Left lung (tissue), 10 donors: Measurements from ENCODE around the gene ACAP1. TPM values are rescaled to one million over a fixed set of nuclear protein-coding genes. Genes with fewer than 3 reads are reported as not detected.

Experiments
- ATAC-seq: fragments of 200-7000 bp; cut with Tn5 transposase; one replicate; pipeline ENCODE4 v1.9.1; 2020; ENCODE audit warnings: moderate library complexity
- DNase-seq, 4 donors: peaks; one replicate each; pipeline ENCODE4 v3.0.0-alpha.2; 2013 to 2020
- H3K27ac ChIP-seq, 2 donors: fragments of 200-600 bp; sonication (generic) in 1 of 2; one replicate each; pipeline versions ENCODE4 v1.5.0 to v1.8.0; 2020 to 2021
- H3K27me3 ChIP-seq, 2 donors: fragments of 200-600 bp; sonication (generic) in 1 of 2; one replicate each; pipeline versions ENCODE4 v1.5.0 to v1.8.0; 2020 to 2021
- H3K36me3 ChIP-seq, 2 donors: fragments of 200-600 bp; sonication (generic) in 1 of 2; one replicate each; pipeline versions ENCODE4 v1.5.0 to v1.8.0; 2020 to 2021
- H3K4me1 ChIP-seq, 2 donors: fragments of 200-600 bp; one replicate each; pipeline ENCODE4 v1.8.0; 2021
- H3K4me3 ChIP-seq, 2 donors: fragments of 200-600 bp; sonication (generic) in 1 of 2; one replicate each; pipeline versions ENCODE4 v1.5.0 to v1.8.0; 2020 to 2021; ENCODE audit warnings: mild to moderate bottlenecking in 1 of 2
- H3K9me3 ChIP-seq, 2 donors: fragments of 200-600 bp; sonication (generic) in 1 of 2; one replicate each; pipeline versions ENCODE4 v1.5.0 to v1.8.0; 2020 to 2021
- intact Hi-C, 2 donors: fragments of 100-400 bp; cut with DNase I; formaldehyde crosslinking; loops; one replicate each; pipeline versions ENCODE4 v1.11.2 to v1.14.2; 2022
- polyA plus RNA-seq, 6 donors: library from polyadenylated mRNA; unstranded; fragments of 120-200 nt; gene quantifications; one replicate each; pipeline ENCODE4 v1.2.1, GENCODE V29; 2013; ENCODE audit not compliant: insufficient read length in 6 of 6
- total RNA-seq, 2 donors: library from RNA; stranded (reverse); fragmentation: NEBNext Ultra II Directional; extraction: Animal tissue kit (Norgen Biotek cat#: 25700); gene quantifications; one replicate each; pipeline ENCODE4 v1.2.1, GENCODE V29; 2021
- TF ChIP-seq, protein P1 (sequence below), 2 donors: fragments of 200-600 bp; sonication (generic) in 1 of 2; IDR thresholded peaks; one replicate each; pipeline versions ENCODE4 v1.5.0 to v1.8.0; 2021; ENCODE audit warnings: antibody characterized with exemption in 2 of 2
- donor health status: DM: no; HTN: yes; CAD: no.
- donor health status: DM: no; HTN: no; CAD: no.

Gene ACAP1
- total and polyA plus RNA-seq, 8 donors = 6.7 to 51.4 (median 9.2) TPM

DNA sequence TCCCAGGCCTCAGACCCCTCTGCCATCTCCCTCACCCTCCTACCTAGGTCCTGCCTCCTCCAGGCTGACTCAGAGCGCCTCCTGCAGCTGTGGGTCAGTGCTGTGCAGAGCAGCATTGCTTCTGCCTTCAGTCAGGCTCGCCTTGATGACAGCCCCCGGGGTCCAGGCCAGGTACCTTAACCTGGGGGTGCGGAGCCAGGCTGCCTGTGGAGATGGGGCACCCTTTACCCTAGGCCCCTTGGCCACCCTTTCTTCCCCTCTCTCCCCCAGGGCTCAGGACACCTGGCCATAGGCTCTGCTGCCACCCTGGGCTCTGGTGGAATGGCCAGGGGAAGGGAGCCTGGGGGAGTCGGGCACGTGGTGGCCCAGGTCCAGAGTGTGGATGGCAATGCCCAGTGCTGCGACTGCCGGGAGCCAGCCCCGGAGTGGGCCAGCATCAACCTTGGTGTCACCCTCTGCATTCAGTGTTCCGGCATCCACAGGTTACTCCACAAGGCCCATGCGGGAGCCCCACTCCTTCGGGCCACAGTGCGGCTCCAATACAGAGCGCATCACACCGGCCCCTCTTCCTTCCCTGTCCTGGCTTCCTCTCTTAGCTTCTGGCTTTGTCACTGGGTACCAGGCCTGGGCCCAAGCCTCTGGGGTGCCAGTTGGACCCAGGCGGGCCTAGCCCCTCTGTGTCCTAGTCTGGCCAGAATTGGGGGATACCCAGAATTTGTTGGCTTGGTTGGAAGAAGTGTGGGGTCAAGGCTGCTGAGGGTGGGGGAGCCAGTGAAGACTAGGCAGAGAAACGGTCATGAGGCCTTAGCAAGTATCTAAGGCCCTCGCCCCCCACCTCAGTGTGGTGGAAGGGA, 10.7 kb downstream of the ACAP1 start:
- ATAC-seq (no peak), DNase-seq (no peak)
- peaks cover 0 to 23% of the 10 kb centered on the region in 2 donors for H3K27me3 ChIP-seq
- H3K4me1 ChIP-seq = peaks cover 9 to 22% of the 10 kb centered on the region in 2 donors
- H3K4me3 ChIP-seq = no peak overlapping the region
- H3K36me3 ChIP-seq = peaks cover 0 to 54% of the 10 kb centered on the region in 2 donors
- H3K9me3 ChIP-seq = no peaks in the 10 kb centered on the region
- TF ChIP-seq, protein P1, sequence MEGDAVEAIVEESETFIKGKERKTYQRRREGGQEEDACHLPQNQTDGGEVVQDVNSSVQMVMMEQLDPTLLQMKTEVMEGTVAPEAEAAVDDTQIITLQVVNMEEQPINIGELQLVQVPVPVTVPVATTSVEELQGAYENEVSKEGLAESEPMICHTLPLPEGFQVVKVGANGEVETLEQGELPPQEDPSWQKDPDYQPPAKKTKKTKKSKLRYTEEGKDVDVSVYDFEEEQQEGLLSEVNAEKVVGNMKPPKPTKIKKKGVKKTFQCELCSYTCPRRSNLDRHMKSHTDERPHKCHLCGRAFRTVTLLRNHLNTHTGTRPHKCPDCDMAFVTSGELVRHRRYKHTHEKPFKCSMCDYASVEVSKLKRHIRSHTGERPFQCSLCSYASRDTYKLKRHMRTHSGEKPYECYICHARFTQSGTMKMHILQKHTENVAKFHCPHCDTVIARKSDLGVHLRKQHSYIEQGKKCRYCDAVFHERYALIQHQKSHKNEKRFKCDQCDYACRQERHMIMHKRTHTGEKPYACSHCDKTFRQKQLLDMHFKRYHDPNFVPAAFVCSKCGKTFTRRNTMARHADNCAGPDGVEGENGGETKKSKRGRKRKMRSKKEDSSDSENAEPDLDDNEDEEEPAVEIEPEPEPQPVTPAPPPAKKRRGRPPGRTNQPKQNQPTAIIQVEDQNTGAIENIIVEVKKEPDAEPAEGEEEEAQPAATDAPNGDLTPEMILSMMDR (IDR thresholded peaks at IDR 0.05) = no peak
- no peak overlapping the region for H3K27ac ChIP-seq
- intact Hi-C loops = no loop called here

DNA sequence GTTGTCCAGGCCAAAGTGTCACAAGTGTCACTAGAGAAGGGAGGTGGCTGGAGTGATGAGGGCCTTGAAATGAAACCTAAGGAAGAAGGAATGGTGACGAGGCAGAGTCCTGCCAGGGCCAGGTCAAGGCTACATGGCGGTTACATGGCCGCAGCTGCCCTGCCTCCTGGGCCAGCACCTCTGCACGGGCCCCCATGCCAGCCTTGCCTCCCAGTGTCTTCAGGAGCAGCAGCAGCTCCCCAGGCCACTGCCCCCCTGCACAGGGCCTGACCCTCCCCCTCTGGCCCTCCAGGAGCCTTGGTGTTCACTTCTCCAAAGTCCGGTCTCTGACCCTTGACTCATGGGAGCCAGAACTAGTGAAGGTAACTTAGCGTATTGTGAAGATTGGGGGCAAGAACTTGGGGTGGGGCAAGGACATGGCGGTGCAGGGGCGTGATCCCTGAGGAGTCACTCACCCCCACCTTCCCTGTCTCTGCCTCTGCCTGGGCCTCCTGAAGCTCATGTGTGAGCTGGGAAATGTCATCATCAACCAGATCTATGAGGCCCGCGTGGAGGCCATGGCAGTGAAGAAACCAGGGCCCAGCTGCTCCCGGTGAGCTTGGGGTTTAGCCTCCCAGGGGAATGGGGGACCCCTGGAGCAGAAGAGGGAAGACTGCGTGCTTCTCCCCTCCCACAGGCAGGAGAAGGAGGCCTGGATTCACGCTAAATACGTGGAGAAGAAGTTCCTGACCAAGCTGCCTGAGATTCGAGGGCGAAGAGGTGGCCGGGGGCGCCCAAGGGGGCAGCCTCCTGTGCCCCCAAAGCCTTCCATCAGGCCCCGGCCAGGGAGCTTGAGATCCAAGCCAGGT, 11.5 kb downstream of the ACAP1 start:
- Histone ChIP-seq H3K4me1 (peaks cover 14 to 29% of the 10 kb centered on the region in 2 donors), H3K27me3 (peaks cover 0 to 14% of the 10 kb centered on the region in 2 donors), H3K27ac (no peak overlapping the region), H3K36me3 (peaks cover 0 to 45% of the 10 kb centered on the region in 2 donors), H3K9me3 (no peaks in the 10 kb centered on the region), H3K4me3 (no peak overlapping the region)
- TF ChIP-seq, protein P1 (IDR thresholded peaks at IDR 0.05) = no peak
- DNase-seq (no peak), ATAC-seq (no peak)
- intact Hi-C loops = no loop called here

DNA sequence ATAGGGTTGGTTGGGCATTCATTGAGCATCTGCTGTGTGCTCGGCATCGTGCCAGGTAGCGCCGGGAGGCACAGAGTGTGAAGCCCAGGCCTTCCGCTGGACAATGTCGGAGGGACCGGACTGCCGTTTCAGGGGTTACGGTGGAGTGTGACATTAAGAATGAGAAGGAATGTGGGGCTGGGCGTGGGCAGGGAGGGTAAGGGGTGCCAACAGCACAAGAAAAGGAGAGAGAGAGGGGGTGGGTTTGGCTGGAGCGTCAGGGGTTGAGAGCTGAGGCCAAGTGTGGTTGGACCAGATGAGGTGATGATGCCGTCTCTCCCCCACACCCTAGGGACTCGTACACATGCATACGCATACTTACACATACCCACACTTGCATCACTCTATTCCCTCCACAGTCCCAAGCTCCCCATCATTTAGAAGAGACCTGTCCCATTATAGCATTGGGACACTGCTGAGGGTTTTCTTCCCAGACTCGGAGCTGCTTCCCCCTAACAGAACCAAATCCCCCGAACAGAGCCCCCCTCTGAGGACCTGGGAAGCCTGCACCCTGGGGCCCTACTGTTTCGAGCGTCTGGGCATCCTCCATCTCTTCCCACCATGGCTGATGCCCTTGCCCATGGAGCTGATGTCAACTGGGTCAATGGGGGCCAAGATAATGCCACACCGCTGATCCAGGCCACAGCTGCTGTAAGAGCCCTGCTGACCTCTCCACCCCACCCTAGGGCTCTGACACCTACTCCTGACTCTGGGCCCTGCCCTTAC, 12.3 kb downstream of the ACAP1 start:
- Histone ChIP-seq H3K4me3 (no peak overlapping the region), H3K27me3 (peaks cover 0 to 6% of the 10 kb centered on the region in 2 donors), H3K27ac (no peak overlapping the region), H3K9me3 (no peaks in the 10 kb centered on the region), H3K4me1 (peaks cover 19 to 36% of the 10 kb centered on the region in 2 donors), H3K36me3 (peaks cover 0 to 37% of the 10 kb centered on the region in 2 donors)
- ATAC-seq (no peak), DNase-seq (peak in 1 of 4 donors; percentile 76)
- TF ChIP-seq, protein P1 (IDR thresholded peaks at IDR 0.05) = no peak
- intact Hi-C loops = no loop called here

DNA sequence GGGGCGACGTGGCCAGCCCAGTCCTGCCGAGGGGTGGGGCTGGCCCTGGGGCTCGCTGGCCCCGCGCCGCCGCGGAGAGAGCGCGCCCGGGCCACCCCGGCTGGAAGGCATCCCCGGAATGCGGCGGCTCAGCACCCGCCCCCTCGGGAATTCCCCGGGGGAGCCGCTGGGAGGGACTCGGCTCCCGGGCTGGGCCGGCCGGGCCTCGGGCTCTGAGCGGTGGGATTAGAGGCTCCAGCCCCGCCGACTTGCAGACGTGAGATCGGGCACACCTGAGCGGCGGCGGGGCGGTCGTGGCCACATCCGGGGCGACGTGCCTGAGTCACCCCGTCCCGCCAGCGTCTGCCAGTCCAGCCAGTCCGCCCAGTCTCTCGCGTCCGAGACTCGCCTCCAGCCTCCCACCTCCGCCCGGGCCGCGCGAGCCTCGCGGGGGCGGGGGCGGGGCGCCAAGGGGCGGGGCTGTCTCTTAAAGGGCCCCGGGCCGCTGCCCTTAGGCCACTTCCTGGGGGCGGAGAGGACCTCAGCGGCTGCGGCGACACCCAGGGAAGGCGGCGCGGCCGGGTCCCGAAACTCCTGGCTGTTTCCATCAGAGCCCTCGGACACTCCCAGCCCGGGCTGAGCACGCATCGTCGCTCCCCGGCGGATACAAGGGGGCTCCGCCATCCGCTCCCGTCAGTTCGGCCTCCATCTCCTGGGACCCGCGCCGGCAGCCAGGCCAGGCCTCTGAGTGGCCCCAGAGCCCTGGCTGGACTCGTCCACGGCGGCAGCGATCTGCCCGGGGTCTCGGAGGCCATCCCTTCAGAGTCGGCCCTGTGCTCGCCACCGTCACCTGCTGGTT, 15.6 kb downstream of the ACAP1 start, which contains the start of gene KCTD11:
Gene KCTD11 (plus strand): TSS at position 498 of the 838 bp plus-strand sequence.
- DNase-seq = peak; percentile 85 to 96 (median 90)
- peak within 1 kb of the TSS; percentile 50 to 90 for H3K4me3 ChIP-seq
- no peaks in the 10 kb centered on the region for H3K27me3 ChIP-seq
- H3K27ac ChIP-seq = peak within 1 kb of the TSS; percentile 92 to 97
- intact Hi-C loops = loop anchor here in 1 of 2 donors (10.0 kb wide), 1 partner anchor 83 kb away; the partner anchor contains the start of genes FGF11 and TMEM102
- peak; percentile 82 for ATAC-seq
- H3K4me1 ChIP-seq = peaks cover 19 to 58% of the 10 kb centered on the region in 2 donors
- H3K36me3 ChIP-seq = peaks cover 0 to 20% of the 10 kb centered on the region in 2 donors
- TF ChIP-seq, protein P1 (IDR thresholded peaks at IDR 0.05) = no peak
- no peaks in the 10 kb centered on the region for H3K9me3 ChIP-seq
